Astrocyte of the spinal cord (primary cell): ENCODE results near the gene AP1G1.

ENCODE experiments used
- DNase-seq: peaks from one replicate; pipeline ENCODE4 v3.0.0; 2011; ENCODE audit warnings: low read depth, low spot score
- H3K4me3 ChIP-seq: 2 replicates; pipeline ENCODE4 v1.5.1; 2011; ENCODE audit warnings: low read depth, mild to moderate bottlenecking, low read length, moderate library complexity
- CTCF ChIP-seq: IDR thresholded peaks from 2 replicates; pipeline ENCODE4 v1.5.1; 2012; ENCODE audit warnings: low read depth, mild to moderate bottlenecking, low read length, inconsistent platforms
- in situ Hi-C: cut with HindIII; loops from 2 replicates; pipeline ENCODE4 v1.10.0; 2017; ENCODE audit warnings: low sequenced_read_pairs

AP1G1 gene

GRCh38 chr16:71808593-71809459 lies at the start of gene AP1G1:
TSS of gene AP1G1 (minus strand) at chr16:71808834. CDS start at chr16:71789479, 19,355 bp downstream.
- DNase-seq: peak; percentile 99
- no peak for TF ChIP-seq CTCF
- peak within 1 kb of the TSS; percentile 92 for H3K4me3 ChIP-seq
- in situ Hi-C loops: no loop called here

- DNase-seq: no peak
- H3K4me3 ChIP-seq: no peak overlapping the region
- no peak for TF ChIP-seq CTCF
- in situ Hi-C loops: no loop called here
Measured at GRCh38 chr16:71855937-71856662, 47.5 kb upstream of the AP1G1 start.

- in situ Hi-C loops: no loop called here
- H3K4me3 ChIP-seq: no peak overlapping the region
- TF ChIP-seq CTCF: no peak
- no peak for DNase-seq
Measured at GRCh38 chr16:71854369-71854948, 45.8 kb upstream of the AP1G1 start.

GRCh38 chr16:71853413-71853812 lies 44.8 kb upstream of the AP1G1 start:
- in situ Hi-C loops: no loop called here
- no peak overlapping the region for H3K4me3 ChIP-seq
- no peak for TF ChIP-seq CTCF
- DNase-seq: no peak

GRCh38 chr16:71852561-71852960 lies 43.9 kb upstream of the AP1G1 start:
- DNase-seq: no peak
- in situ Hi-C loops: no loop called here
- H3K4me3 ChIP-seq: no peak overlapping the region
- TF ChIP-seq CTCF: no peak

- no peak for DNase-seq
- H3K4me3 ChIP-seq: no peak overlapping the region
- in situ Hi-C loops: no loop called here
- no peak for TF ChIP-seq CTCF
Measured at GRCh38 chr16:71852158-71852557, 43.5 kb upstream of the AP1G1 start.
